ENCODE measurements around the gene RGS19.

DNA sequence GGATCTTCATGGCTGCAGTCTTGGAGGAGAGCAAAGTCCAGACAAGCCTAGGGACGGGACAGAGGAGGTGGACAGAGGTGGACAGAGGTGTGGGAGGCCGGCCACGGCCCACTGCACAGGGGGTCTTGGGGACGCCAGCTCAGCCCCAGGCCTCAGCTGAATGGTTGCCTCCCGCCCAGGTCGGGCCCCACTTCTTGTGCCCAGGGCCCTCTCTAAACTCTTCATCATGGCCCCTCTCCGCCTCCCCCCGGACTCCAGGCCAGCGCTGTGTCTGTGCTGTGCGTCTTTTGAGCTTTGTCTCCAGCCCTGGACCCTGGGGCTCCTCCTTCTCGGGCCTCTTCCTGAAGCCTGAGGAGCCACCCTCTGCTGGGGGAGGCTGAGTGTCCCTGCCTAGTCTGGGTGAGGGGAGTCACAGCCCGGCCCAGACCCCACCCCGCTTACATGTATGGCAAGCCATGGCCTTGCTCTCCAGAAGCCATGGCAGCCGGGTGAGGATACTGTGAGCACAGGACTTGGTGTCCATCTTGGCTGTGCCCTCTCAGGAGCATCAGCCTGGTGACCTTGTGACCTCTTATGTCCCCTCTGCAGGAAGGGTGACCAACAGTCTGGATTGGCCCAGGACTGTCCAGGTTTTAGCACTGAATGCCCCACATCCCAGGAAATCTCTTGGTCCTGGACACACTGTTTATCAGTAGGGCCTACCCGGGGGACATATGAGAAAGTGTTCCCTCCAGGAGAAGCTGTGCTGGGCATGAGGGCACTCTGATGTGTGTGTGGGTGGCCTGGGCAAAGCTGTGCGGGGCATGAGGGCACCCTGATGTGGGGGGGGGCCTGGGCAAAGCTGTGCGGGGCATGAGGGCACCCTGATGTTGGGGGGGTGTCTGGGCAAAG lies 37.5 kb upstream of the RGS19 start:
- no peak for TF ChIP-seq FOXM1 (IDR thresholded peaks at IDR 0.05; ENCODE audit: borderline replicate concordance)
- no peak for TF ChIP-seq BHLHE40 (IDR thresholded peaks at IDR 0.05; ENCODE audit: borderline replicate concordance)
- TF ChIP-seq SUZ12 (IDR thresholded peaks at IDR 0.05), result no peak
- TF ChIP-seq FOXA1 (IDR thresholded peaks at IDR 0.05), result no peak
- TF ChIP-seq NFRKB (IDR thresholded peaks at IDR 0.05), result no peak
- TF ChIP-seq ARNT (IDR thresholded peaks at IDR 0.05), result no peak
- no peak for TF ChIP-seq SP1 (IDR thresholded peaks at IDR 0.05)
- no peak for TF ChIP-seq L3MBTL2 (conservative IDR thresholded peaks at IDR 0.05)
- TF ChIP-seq, protein P1, sequence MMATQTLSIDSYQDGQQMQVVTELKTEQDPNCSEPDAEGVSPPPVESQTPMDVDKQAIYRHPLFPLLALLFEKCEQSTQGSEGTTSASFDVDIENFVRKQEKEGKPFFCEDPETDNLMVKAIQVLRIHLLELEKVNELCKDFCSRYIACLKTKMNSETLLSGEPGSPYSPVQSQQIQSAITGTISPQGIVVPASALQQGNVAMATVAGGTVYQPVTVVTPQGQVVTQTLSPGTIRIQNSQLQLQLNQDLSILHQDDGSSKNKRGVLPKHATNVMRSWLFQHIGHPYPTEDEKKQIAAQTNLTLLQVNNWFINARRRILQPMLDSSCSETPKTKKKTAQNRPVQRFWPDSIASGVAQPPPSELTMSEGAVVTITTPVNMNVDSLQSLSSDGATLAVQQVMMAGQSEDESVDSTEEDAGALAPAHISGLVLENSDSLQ (IDR thresholded peaks at IDR 0.05), result no peak
- TF ChIP-seq ELF4 (IDR thresholded peaks at IDR 0.05), result no peak
- no peak for TF ChIP-seq LEF1 (IDR thresholded peaks at IDR 0.05; ENCODE audit: borderline replicate concordance)
- no peak for TF ChIP-seq TARDBP (IDR thresholded peaks at IDR 0.05)

All from HEK293T (cell line).